T-helper 1 cell treated with Interleukin-12 subunit alpha and Interleukin-12 subunit beta and Interleukin-4 antibody, amounts not matched to agents 30 μg/mL and 1 μg/mL, for 36 hours (primary cell): ENCODE data around the gene PLD5.
"Not testable (repeated sequence)": the region's sequence is repeated elsewhere in the genome, so short reads cannot be mapped to it uniquely, and the experiment has no call there.

ENCODE experiments used
- H3K27ac Mint-ChIP-seq: one replicate; pipeline ENCODE4 v1.8.0; 2021; ENCODE audit warnings: mild to moderate bottlenecking, mixed read lengths
- H3K27me3 Mint-ChIP-seq: one replicate; pipeline ENCODE4 v1.8.0; 2021; ENCODE audit warnings: low read depth, mixed read lengths
- H3K36me3 Mint-ChIP-seq: one replicate; pipeline ENCODE4 v1.8.0; 2021; ENCODE audit warnings: low read depth, mixed read lengths
- H3K4me1 Mint-ChIP-seq: one replicate; pipeline ENCODE4 v1.8.0; 2021; ENCODE audit warnings: low read depth, mixed read lengths
- H3K4me3 Mint-ChIP-seq: one replicate; pipeline ENCODE4 v1.8.0; 2021; ENCODE audit warnings: mild to moderate bottlenecking, moderate library complexity, mixed read lengths
- H3K9me3 Mint-ChIP-seq: one replicate; pipeline ENCODE4 v1.8.0; 2021; ENCODE audit warnings: mixed read lengths

PLD5 gene

DNA sequence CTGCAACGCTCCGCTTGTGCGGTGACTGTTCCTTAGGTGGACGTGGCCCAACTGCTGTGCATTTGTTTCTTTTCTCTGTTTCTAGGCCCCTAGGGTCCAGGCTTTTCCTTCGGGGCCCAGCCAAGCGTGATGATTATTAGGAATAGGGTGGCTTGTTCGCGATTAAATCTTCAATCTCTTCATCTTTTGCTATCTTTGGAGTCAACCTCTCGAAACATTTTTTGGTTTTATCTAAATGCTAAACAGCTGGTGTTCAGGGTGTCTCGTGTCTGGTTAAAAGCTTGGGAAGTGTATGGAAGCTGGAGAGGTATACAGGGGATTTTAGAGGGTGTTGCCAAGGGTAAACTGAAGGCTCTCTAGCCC lies 844 bp upstream of the PLD5 start:
- H3K27me3 Mint-ChIP-seq: peaks cover 57% of the 10 kb centered on the region
- H3K36me3 Mint-ChIP-seq: peaks cover 3% of the 10 kb centered on the region
- peak overlapping the region; percentile 35 for H3K4me3 Mint-ChIP-seq
- H3K27ac Mint-ChIP-seq: no peak overlapping the region
- peaks cover 3% of the 10 kb centered on the region for H3K4me1 Mint-ChIP-seq
- H3K9me3 Mint-ChIP-seq: no peaks in the 10 kb centered on the region

DNA sequence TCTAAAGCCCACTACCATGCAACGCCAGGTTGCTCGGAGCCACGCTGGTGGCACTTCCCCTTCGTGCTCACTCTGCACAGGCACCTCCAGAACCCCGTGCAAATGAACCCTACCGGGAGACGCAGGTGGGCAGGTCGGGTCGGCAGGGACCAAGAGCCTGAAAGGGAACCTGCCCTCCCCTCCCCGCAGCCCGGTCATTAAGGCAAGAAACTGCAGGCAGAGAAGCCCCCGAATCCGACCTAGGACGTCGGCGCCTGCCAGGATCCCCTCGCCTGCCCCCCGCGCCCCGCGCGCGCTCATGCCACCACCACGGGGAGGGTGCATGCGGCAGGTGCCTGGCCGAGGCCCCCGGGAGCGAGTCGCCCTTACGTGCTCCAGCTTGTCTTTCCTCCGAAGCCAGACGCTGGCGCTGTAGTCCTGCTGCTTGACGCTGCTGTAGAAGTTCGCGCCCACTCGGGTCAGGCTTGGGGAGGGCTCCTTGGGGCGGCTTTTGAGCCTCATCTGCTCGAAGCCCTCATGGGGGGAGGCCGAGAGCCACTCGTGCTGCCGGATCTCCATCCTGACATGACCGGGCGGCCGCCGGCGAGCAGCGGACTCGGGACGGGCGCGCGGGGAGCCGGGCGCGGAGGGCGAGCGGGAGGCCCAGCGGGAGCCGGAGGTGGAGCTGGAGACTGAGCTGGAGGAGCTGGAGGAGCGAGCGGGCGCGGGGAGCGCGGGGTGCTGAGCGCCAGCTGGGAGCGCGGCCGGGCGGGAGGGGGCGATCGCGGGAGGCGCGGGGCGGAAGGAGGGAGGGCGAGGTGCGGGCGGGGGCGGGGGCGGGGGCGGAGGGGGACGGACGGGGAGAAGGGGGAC lies 552 bp downstream of the PLD5 start:
- no peak overlapping the region for H3K27ac Mint-ChIP-seq
- H3K4me1 Mint-ChIP-seq: peaks cover 3% of the 10 kb centered on the region
- no peaks in the 10 kb centered on the region for H3K9me3 Mint-ChIP-seq
- H3K27me3 Mint-ChIP-seq: peaks cover 59% of the 10 kb centered on the region
- peak overlapping the region; percentile 10 for H3K4me3 Mint-ChIP-seq
- H3K36me3 Mint-ChIP-seq: peaks cover 3% of the 10 kb centered on the region

DNA sequence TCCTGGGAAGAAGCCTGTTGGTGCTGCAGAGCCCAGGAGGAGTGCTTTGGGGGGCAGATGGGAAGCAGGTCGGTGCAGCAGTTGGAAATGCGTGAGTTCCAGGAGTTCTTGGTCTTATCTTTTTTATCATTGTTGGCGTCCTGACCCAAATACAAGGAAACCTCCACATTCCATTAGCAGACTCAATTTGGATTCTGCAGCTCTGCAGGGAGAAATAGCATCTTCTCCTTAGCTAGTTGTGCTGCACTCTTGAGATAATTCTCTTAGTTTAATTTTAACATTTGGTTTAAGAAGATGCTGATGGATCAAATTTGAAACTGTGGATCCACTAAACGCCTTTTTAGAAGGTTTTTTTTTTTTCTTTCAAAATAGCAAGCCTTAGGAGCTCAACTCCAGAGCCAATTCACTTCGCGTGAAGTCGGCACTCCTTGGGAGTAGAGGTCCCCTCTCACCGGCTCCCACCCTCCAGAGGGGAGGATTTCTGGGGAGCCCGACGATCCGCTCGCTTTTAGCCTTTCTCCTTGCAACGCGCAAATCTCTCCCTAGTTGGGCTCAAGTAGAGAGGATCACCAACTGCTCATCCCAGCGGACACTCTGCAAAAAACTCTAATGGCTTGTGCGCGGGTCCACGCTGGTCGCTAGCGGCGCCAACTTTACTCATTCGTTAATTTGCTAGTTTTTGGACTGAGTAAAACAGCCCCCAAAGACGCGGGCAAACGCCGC lies 1.3 kb downstream of the PLD5 start:
- H3K27me3 Mint-ChIP-seq: peaks cover 59% of the 10 kb centered on the region

DNA sequence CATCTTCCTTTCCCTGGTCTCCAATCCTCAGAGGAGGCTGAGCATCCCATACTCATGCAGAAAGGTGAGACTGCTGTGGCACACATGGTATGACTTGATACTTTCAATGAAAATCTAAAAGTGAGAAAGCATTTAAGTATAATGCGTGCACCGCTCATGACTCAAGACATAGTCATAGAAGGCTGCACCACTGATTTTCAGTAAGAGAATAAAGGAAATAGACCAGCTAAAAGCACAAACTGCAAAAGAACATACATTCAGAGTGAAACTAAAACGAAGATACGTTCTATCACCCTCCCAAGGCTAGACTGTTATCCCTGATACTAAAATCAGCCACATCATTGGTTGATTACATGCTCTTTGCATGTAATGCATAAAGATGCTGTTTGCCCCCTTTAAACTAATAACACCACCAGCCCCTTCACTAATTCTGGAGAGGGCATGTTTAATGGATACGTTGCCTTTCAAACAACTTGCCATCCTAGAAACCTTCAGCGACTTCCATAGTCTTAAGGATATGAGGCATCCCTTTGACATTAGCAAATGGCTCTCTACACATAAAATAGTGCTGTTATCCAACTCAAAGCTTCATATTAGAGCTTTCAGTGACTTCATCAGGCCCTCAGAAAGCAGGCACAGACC lies 2.1 kb downstream of the PLD5 start:
- H3K36me3 Mint-ChIP-seq: peaks cover 3% of the 10 kb centered on the region
- no peak overlapping the region for H3K27ac Mint-ChIP-seq
- H3K9me3 Mint-ChIP-seq: no peaks in the 10 kb centered on the region
- peaks cover 3% of the 10 kb centered on the region for H3K4me1 Mint-ChIP-seq
- no peak overlapping the region for H3K4me3 Mint-ChIP-seq
- peaks cover 59% of the 10 kb centered on the region for H3K27me3 Mint-ChIP-seq

More for the DNA sequence above, 1.3 kb downstream of the PLD5 start:
- H3K4me3 Mint-ChIP-seq: peak overlapping the region; percentile 10
- H3K36me3 Mint-ChIP-seq: peaks cover 3% of the 10 kb centered on the region
- H3K27ac Mint-ChIP-seq: no peak overlapping the region
- H3K9me3 Mint-ChIP-seq: no peaks in the 10 kb centered on the region
- peaks cover 3% of the 10 kb centered on the region for H3K4me1 Mint-ChIP-seq

DNA sequence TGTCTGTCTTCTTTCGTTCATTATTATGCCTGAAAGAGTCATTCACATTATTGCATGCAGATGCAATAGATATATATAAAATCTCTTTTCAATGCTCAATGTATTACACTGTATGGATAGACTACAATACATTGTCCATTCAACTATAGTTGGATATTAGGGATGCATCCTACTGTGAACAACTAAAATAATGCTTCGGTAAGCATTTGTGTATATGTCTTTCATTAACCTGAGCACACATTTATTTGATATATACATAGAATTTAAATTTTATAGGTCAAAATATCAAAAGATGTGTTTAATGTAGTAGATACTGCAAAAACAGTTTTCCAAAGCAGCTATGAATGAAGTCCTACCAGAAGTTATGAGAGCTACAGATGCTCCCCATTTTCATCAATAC lies 8.9 kb downstream of the PLD5 start:
- Mint-ChIP-seq H3K27me3 (peaks cover 8% of the 10 kb centered on the region), H3K9me3 (no peaks in the 10 kb centered on the region), H3K36me3 (no peaks in the 10 kb centered on the region), H3K4me3 (no peak overlapping the region), H3K27ac (no peak overlapping the region), H3K4me1 (no peaks in the 10 kb centered on the region)

DNA sequence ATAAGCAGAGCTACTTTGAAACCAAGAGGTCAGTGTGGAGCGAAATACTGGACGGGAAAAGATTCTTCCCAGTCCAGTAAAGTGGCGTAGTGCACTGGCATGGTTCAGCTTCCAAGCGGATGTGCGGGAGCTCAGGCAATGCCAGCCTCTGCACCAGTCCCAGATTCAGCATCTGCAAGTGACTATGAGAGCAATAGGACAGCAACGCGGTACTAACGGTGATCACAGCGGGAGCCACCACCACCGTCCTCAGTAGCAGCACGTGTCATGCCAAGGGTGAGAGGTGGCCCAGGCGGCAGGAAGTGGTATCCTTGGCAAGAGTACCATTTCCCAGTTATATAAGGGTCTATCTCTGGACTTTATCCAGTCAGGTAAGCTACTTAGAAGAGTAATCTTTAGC lies 17.8 kb downstream of the PLD5 start:
- Mint-ChIP-seq H3K4me3 (no peak overlapping the region), H3K27me3 (no peaks in the 10 kb centered on the region), H3K36me3 (no peaks in the 10 kb centered on the region), H3K4me1 (no peaks in the 10 kb centered on the region), H3K9me3 (no peaks in the 10 kb centered on the region), H3K27ac (no peak overlapping the region)

DNA sequence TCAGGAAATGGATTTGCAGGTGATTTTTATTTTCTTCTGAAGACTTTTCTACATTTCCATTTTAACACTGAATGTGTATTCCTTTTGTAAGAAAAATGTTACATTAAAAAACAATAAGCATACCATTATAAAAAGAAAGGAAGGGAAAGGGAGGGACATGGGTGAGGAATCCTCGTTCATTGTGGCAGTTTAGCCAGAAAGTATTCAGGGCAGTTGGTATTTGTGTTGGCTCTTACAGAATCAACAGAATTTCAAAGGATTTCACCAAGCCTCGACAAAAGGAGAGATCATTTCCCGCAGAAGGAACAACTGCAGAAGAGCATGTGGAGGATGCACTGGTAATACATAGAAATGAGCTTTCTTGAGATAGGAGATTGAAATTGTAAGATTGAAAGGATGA lies 35.0 kb downstream of the PLD5 start:
- Mint-ChIP-seq H3K4me1 (no peaks in the 10 kb centered on the region), H3K9me3 (no peaks in the 10 kb centered on the region)

DNA sequence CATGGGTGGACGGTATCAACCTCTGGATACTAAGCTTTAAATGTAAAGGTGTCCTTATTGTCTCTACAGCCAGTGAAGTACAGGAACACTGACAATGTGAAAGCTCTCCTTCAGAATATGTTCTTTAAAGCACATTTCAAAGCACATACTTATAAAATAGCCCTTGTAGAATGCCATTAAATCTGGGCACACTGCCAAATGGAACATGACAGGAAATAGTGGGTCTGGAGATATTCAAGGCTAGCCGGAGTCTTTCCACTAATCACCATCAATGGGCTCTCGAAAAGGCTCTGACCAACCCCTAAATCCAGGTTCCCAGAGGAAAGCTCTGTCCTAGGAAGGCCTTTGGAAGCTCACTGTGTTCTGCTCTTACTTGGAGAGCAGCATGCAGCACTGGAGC lies 46.6 kb downstream of the PLD5 start:
- H3K4me1 Mint-ChIP-seq: no peaks in the 10 kb centered on the region
- H3K36me3 Mint-ChIP-seq: no peaks in the 10 kb centered on the region
- no peaks in the 10 kb centered on the region for H3K9me3 Mint-ChIP-seq
- no peaks in the 10 kb centered on the region for H3K27me3 Mint-ChIP-seq
- H3K4me3 Mint-ChIP-seq: no peak overlapping the region
- H3K27ac Mint-ChIP-seq: no peak overlapping the region

More for the DNA sequence above, 35.0 kb downstream of the PLD5 start:
- no peak overlapping the region for H3K27ac Mint-ChIP-seq
- no peaks in the 10 kb centered on the region for H3K36me3 Mint-ChIP-seq
- H3K27me3 Mint-ChIP-seq: no peaks in the 10 kb centered on the region
- H3K4me3 Mint-ChIP-seq: no peak overlapping the region

DNA sequence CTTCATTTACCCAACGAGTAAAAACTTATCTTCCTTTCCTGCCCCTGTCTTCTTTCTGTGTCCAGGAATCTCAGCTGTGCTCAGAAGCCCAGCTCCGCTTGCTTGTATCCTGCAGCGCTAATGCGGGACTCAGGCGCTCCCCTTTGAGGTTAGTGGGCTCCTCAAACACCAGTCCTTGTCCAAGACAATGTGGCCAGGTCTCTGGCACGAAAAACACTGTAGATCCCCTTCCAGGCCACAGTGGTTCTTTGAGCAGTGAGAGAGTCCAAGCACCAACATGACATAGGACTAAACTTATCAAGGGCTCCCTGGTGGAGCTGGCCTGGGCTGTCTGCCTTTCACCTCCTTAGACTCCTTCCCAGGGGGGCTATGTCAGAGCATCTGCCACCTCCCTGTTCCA lies 53.7 kb downstream of the PLD5 start:
- no peaks in the 10 kb centered on the region for H3K9me3 Mint-ChIP-seq
- no peaks in the 10 kb centered on the region for H3K36me3 Mint-ChIP-seq
- no peaks in the 10 kb centered on the region for H3K27me3 Mint-ChIP-seq

DNA sequence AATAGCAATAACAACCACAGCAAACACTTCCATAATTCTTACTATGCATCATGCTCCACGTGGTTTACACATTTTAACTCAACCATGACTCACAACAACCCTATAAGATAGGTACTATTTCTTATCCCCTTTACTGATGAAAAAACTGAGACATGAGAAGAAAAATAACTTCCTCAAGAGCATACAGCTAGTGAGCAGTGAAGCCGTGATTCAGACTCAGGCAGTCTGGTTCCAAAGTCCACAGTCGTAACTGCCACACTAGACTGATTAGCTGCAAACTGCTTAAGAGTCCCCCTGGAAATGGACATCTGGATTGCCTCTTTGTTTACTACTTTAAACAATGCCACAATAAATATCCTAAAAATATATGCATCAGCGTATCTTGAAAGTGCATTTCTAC lies 55.7 kb downstream of the PLD5 start:
- H3K27me3 Mint-ChIP-seq: no peaks in the 10 kb centered on the region
- H3K27ac Mint-ChIP-seq: no peak overlapping the region
- H3K4me3 Mint-ChIP-seq: no peak overlapping the region
- H3K4me1 Mint-ChIP-seq: no peaks in the 10 kb centered on the region
- no peaks in the 10 kb centered on the region for H3K36me3 Mint-ChIP-seq
- no peaks in the 10 kb centered on the region for H3K9me3 Mint-ChIP-seq

More for the DNA sequence above, 53.7 kb downstream of the PLD5 start:
- H3K4me1 Mint-ChIP-seq: no peaks in the 10 kb centered on the region
- no peak overlapping the region for H3K4me3 Mint-ChIP-seq
- H3K27ac Mint-ChIP-seq: no peak overlapping the region

DNA sequence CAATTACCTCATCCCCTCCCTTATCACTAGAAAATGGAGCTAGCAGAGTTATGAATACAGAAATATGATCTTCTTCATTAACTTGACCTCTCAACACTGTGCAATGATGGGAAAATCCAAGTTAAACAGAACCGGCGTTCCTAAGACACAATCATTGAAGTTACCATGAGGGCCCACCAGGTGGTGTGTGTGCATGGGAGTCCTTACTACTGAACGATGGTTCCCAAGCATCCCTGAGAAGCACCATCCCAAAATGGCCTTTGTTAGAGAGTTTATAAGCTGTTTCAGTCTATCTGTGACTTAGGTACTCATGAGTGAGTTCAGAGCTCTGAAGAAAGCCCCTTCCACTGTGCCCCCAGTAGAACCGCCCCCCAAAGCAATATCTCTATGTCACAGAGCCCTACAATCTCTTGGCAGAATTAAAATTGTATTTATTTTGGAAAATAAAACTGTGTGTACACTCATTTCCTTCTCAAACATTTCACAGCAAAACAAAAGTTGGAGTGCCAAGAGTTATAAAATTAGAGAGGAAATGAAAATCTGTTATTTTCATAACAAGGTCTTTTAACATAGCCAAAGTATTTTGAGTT lies 56.8 kb downstream of the PLD5 start:
- no peaks in the 10 kb centered on the region for H3K27me3 Mint-ChIP-seq
- H3K9me3 Mint-ChIP-seq: no peaks in the 10 kb centered on the region
- no peak overlapping the region for H3K27ac Mint-ChIP-seq
- no peaks in the 10 kb centered on the region for H3K4me1 Mint-ChIP-seq
- no peaks in the 10 kb centered on the region for H3K36me3 Mint-ChIP-seq
- H3K4me3 Mint-ChIP-seq: no peak overlapping the region

DNA sequence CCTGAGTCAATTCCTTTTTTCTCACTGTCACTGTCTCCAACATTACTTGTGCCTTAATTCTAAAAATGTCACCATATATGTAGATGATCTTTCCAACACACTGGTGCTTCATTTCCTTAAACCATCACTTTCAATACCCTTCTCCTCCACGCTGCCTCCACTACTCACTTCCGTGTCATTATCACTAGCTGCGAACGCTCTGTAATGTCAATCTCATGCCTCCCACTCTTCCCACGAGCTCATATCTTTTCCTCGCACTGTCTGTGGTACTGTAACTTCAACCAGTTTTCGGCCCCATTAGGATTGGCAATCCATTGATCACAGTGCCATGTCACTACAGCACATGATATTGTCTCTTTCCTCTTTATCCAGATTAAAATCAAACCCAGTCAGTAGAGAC lies 61.6 kb downstream of the PLD5 start:
- no peak overlapping the region for H3K4me3 Mint-ChIP-seq
- H3K27me3 Mint-ChIP-seq: no peaks in the 10 kb centered on the region
- H3K9me3 Mint-ChIP-seq: no peaks in the 10 kb centered on the region
- no peaks in the 10 kb centered on the region for H3K4me1 Mint-ChIP-seq
- H3K27ac Mint-ChIP-seq: no peak overlapping the region
- no peaks in the 10 kb centered on the region for H3K36me3 Mint-ChIP-seq

DNA sequence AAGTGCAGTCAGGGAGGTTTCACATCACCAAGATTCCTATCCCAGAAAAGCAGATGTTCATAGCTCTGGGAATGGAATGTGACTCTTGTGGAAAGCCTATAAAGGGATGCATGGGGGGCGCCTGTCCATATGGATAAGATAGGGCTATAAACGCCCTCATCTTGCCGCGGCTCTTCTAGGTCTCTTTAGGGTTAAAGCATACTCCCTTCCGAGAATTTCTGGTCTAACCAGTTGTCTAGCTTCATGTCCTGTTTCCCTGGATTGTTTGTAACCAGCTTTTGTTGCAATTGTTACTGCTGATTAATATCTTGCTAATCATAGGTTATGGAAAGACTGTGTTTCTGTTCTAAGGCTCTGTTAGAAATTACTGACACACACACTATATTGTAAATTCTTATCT lies 64.8 kb downstream of the PLD5 start:
- not testable (repeated sequence) for H3K4me1 Mint-ChIP-seq, H3K4me3 Mint-ChIP-seq, H3K27ac Mint-ChIP-seq, H3K36me3 Mint-ChIP-seq, H3K27me3 Mint-ChIP-seq, H3K9me3 Mint-ChIP-seq

DNA sequence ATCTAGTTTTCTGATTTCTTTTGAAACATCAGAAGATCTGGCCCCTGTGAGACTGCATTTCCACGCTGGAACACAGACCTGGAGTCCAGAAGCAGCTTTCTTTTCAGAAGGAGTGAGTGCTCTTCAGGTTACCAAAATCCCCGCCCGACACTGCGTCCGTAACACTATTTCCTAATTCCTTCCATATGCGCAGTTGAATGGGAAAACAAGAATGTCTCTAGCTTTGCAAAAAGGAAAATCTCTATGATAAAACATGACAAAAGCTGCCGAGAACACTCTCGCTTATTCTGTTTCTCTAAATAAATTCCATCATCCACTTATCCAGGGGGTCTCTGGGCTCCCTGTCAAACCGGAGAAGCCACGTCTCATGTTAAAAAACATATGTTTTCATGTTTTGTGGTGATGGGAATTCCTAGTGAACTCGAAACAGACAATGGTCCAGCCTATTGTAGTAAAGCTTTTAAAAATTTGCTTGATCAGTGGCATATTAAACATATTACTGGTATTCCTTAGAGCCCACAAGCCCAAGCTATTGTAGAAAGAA lies 67.7 kb downstream of the PLD5 start:
- Mint-ChIP-seq H3K4me3 (no peak overlapping the region), H3K4me1 (no peaks in the 10 kb centered on the region), H3K36me3 (no peaks in the 10 kb centered on the region), H3K27me3 (no peaks in the 10 kb centered on the region), H3K9me3 (no peaks in the 10 kb centered on the region), H3K27ac (no peak overlapping the region)
